Natural killer cell treated with Interleukin-12 subunit alpha and Interleukin-12 subunit beta and Interleukin-15 and Interleukin-18, amount 100 ng/mL, for 72 hours (primary cell): Measurements from ENCODE around the gene CREB3. TPM values are rescaled to one million over a fixed set of nuclear protein-coding genes. Genes with fewer than 3 reads are reported as not detected.

Experiments used
- ATAC-seq, 2 donors: fragments of 150-1000 bp; cut with Tn5 transposase in 1 of 2; sonication (Bioruptor Pico), chemical (Tn5 transposase) in 1 of 2; 2 replicates each; pipeline ENCODE4 v1.10.0; 2021
- DNase-seq: peaks from one replicate; pipeline ENCODE4 v3.0.0; 2022; ENCODE audit warnings: low spot score
- H3K27ac Mint-ChIP-seq, 2 donors: 1 replicate in 1 of 2; 2 replicates in 1 of 2; pipeline ENCODE4 v1.8.0; 2022; ENCODE audit warnings: mixed read lengths in 2 of 2, mild to moderate bottlenecking in 1 of 2, moderate library complexity in 1 of 2
- H3K27me3 Mint-ChIP-seq, 2 donors: 1 replicate in 1 of 2; 2 replicates in 1 of 2; pipeline ENCODE4 v1.8.0; 2022; ENCODE audit warnings: mixed read lengths in 2 of 2
- H3K36me3 Mint-ChIP-seq: one replicate; pipeline ENCODE4 v1.8.0; 2022; ENCODE audit warnings: mixed read lengths
- H3K4me1 Mint-ChIP-seq, 2 donors: 1 replicate in 1 of 2; 2 replicates in 1 of 2; pipeline ENCODE4 v1.8.0; 2022; ENCODE audit warnings: low read depth in 2 of 2, mixed read lengths in 2 of 2, mild to moderate bottlenecking in 1 of 2
- H3K4me3 Mint-ChIP-seq: one replicate; pipeline ENCODE4 v1.8.0; 2022; ENCODE audit warnings: mixed read lengths
- H3K9me3 Mint-ChIP-seq: 2 replicates; pipeline ENCODE4 v1.8.0; 2022; ENCODE audit warnings: mixed read lengths
- total RNA-seq, 2 donors: library from RNA; stranded (reverse); gene quantifications; one replicate each; pipeline ENCODE4 v1.2.3, GENCODE V29; 2022

CREB3 gene
- total RNA-seq, 2 donors from 2014 or later: 29.4 to 35.7 TPM

DNA sequence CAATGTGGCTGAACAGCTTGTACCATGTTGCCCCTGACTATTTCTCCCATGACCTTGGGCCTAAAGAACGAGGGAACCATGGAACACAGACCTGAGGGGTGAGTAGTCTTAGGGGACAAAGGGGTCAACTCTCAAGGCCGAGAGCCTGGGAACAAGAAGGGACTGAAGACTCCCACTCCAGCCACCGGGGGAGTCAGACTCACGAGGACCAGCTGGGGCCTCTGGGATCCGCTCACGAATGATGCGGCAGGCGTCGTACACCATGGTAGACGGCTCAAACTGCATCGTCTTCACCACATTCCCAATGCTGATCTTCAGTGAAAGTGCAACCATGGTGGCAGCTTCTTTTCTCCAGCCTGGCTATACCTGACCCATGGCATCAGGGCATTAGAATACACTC, 7.1 kb upstream of the CREB3 start:
- ATAC-seq: no peak
- no peak overlapping the region for H3K27ac Mint-ChIP-seq
- peak; percentile 34 for DNase-seq
- H3K4me3 Mint-ChIP-seq: no peak overlapping the region
- peaks cover 17 to 19% of the 10 kb centered on the region in 2 donors for H3K4me1 Mint-ChIP-seq
- H3K27me3 Mint-ChIP-seq: no peaks in the 10 kb centered on the region
- peaks cover 32% of the 10 kb centered on the region for H3K36me3 Mint-ChIP-seq
- H3K9me3 Mint-ChIP-seq: no peaks in the 10 kb centered on the region

DNA sequence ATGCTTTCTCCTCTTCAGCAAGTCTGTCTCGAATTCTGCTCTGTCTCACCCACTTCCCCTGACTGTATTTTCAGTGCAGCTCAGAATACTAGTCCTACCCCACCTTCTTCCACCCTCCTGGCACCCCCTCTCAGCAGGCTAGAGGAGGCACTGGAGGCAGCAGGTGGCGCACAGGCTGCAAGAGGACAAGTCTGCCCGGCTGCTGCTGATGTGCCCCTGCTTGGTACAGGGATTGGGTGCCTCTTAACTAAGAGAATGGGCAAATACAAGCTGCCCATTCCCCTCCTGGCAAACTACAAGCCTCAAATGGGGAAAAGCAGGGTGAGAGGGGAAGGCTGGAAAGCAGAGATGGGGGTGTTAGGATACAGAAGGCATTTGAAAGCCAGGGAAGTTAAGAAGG, 5.5 kb upstream of the CREB3 start:
- no peaks in the 10 kb centered on the region for H3K9me3 Mint-ChIP-seq
- H3K36me3 Mint-ChIP-seq: peaks cover 30% of the 10 kb centered on the region
- no peak for DNase-seq
- no peak for ATAC-seq
- H3K27me3 Mint-ChIP-seq: no peaks in the 10 kb centered on the region
- peaks cover 11 to 20% of the 10 kb centered on the region in 2 donors for H3K4me1 Mint-ChIP-seq
- no peak overlapping the region for H3K27ac Mint-ChIP-seq
- no peak overlapping the region for H3K4me3 Mint-ChIP-seq

DNA sequence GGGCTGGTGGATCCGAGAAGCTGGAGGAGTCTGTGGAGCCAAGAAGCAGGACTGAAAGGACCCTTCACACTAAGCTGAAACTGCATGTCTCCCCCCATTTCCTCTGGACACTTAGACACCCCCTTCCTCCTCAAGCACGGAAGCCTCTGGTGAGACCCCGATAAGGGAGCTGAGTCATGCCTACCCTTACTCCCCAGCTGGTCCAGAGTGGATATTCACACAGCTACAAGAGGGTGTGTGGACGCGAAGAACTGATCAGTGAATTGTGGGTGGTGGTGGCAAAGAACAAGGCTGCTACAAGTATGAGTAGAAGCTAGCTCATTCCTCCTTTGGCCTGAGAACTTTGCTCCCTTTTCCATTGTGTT, 4.8 kb upstream of the CREB3 start:
- DNase-seq (no peak), ATAC-seq (no peak)
- Mint-ChIP-seq H3K27me3 (no peaks in the 10 kb centered on the region), H3K27ac (no peak overlapping the region), H3K4me3 (no peak overlapping the region), H3K36me3 (peaks cover 23% of the 10 kb centered on the region), H3K4me1 (peaks cover 7 to 15% of the 10 kb centered on the region in 2 donors), H3K9me3 (no peaks in the 10 kb centered on the region)

DNA sequence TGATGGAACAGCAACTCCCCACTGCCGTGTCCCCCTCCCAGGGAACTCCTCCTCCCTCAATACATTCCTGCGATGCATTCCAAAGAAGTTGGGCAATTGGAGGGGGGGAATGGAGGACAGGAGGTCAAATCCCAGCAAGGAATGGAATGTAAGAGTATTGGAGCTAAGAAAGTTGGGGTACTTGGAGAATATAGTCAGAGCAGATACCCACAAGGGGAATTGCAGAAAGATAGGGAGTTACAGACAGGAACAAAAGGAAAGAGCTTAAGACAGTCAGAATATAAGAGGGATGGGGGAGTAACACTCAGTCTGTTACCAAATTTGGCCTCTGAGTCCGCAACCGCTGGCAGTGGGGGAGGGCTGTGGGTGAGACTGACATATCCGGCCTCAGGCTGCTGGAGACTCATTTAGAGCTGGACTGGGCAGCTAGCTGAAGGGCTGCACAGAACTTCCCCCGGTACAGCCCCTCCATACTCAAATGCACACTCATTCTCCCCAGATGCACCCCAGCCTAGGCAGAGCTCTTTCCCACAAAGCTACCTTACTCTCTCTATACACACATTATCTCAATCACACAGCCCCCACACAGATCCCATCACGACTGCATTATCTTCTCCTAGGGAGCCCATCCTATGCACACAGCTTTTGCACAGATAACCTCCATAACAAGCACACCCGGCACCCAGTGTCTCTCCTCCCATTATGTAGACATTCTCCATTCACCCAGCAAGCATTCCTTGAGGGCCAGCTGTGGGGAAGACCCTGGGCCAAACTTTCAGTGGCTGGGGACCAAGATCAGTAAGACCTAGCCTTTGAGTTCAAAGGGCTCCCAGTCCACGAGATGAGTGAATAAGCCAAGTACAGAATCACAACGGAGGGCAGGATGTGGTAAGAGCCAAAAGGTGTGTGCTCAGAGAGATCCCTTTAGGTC, 4.2 kb upstream of the CREB3 start:
- no peak overlapping the region for H3K27ac Mint-ChIP-seq
- H3K4me3 Mint-ChIP-seq: no peak overlapping the region
- H3K9me3 Mint-ChIP-seq: no peaks in the 10 kb centered on the region
- H3K27me3 Mint-ChIP-seq: no peaks in the 10 kb centered on the region
- peak; percentile 91 for DNase-seq
- peaks cover 13 to 20% of the 10 kb centered on the region in 2 donors for H3K4me1 Mint-ChIP-seq
- peaks cover 21% of the 10 kb centered on the region for H3K36me3 Mint-ChIP-seq
- peak; percentile 53 to 60 for ATAC-seq

DNA sequence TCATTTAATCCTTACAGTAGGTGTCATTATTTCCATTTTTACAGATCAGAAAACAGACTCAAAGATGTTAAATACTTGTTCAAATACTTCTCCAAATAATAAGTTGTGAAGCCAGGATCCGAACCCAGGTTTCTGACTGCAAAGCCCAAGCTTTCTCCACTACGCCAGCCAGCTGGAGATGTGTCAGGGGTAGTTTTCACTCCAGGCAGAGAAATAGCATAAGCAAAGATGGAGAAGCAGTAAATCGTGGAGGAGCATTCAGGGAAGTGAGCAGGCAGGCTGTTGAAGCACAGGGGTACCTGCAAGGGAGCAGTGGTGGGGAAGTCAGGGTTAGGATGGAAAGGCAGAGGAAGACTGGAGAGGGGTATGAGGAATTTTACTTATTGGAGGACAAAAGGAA, 3.4 kb upstream of the CREB3 start:
- Mint-ChIP-seq H3K4me3 (no peak overlapping the region), H3K9me3 (no peaks in the 10 kb centered on the region), H3K36me3 (peaks cover 16% of the 10 kb centered on the region), H3K4me1 (peaks cover 19 to 20% of the 10 kb centered on the region in 2 donors), H3K27ac (no peak overlapping the region), H3K27me3 (no peaks in the 10 kb centered on the region)
- DNase-seq (peak; percentile 39), ATAC-seq (no peak)

DNA sequence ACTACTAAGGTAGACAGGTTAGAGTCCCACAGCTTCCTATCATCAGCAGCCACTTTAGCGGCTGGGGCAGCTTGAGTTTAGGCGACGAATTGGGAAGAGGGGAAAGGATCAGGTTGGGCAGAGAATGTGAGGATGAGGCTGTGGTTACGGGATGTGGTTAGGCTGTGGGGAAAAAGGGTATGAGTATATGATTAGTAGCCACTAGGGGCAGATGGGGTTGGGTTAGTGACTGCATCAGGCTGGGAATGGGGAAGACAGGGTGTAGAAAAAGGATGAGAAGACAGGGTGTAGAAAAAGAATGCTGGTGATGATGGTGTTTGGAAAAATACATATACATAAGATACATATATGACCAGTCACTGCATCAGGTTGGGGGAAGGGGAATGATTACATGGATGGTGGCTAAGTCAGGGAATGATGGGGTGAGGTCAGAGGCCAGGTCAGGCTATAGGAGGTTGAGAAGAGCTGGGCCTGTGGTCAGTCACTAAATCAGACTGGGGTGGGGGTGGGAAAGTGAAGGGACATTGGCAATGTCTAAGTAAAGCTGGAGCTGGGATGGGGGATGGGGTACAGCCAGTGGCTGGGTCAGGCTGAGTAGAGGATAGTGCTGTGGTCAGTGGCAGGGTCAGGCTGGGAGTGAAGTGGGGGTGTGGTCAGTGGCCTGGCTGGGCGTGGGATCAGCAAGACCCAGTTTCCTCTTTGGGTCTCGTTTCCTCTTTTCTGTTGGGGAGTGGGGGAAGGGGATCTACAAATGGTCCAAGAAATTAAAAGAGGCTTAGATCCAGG, 2.6 kb upstream of the CREB3 start:
- Mint-ChIP-seq H3K27me3 (no peaks in the 10 kb centered on the region), H3K9me3 (no peaks in the 10 kb centered on the region), H3K4me3 (no peak overlapping the region), H3K4me1 (peaks cover 15 to 16% of the 10 kb centered on the region in 2 donors), H3K27ac (no peak overlapping the region), H3K36me3 (peaks cover 9% of the 10 kb centered on the region)
- DNase-seq (peak; percentile 63), ATAC-seq (no peak)

DNA sequence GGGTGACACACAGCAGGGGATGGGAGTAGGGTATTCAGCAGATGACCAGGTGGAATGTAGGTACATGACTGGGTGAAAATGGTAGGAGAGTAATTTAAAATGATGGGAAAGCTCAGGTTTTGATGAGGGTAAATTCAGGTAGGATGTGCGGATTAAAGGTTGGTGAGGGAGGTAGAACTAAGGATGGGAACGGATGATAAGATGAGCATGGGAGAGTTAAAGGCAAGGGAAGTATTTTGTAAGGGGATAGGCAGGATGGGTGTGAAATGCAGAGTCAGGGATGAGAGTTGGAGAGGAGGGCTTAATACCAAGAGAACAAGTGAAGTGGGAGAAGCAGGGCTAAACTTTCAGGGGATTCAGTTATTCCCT, 2.0 kb upstream of the CREB3 start:
- no peak overlapping the region for H3K27ac Mint-ChIP-seq
- H3K27me3 Mint-ChIP-seq: no peaks in the 10 kb centered on the region
- no peak overlapping the region for H3K4me3 Mint-ChIP-seq
- ATAC-seq (no peak), DNase-seq (no peak)
- H3K36me3 Mint-ChIP-seq: peaks cover 13% of the 10 kb centered on the region
- H3K9me3 Mint-ChIP-seq: no peaks in the 10 kb centered on the region
- peaks cover 15 to 18% of the 10 kb centered on the region in 2 donors for H3K4me1 Mint-ChIP-seq

DNA sequence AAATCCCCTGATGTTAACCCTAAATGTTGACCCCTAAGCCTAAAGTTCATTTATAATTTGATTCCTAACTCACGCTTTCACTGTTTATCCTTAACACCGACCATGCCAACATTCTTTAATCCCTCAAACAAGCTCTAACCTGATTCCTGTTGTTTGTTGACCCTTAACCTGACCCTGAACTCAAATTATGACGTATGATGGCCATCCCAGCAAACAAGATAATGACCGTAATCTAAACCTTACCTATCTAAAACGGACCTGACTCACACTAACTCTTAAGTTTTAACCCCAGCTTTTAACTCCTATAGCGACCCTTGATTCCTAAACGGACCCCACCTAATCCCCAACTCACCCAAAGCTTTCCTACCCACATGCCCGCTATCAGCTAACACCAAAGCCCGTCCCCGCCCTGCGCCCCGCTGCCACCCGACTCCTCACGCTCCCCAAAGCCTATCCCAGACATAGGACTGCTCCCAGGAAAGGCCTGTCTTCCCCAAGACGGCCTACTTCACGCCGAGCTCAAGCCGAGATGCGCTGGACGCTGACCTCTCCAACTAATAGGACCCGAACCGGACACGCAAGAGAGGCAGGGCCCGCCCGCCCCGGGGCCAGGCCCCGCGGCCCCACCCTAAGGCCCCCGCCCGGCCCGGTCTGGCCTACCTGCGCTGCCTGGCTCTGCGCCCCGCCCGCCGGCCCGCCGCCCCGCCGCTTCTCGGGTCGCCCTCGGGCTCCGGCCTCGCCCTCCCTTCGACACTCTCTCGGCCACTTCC, 866 bp upstream of the CREB3 start:
- DNase-seq (no peak), ATAC-seq (no peak)
- Mint-ChIP-seq H3K9me3 (no peaks in the 10 kb centered on the region), H3K27me3 (no peaks in the 10 kb centered on the region), H3K36me3 (peaks cover 17% of the 10 kb centered on the region), H3K4me3 (no peak overlapping the region), H3K4me1 (peaks cover 17 to 22% of the 10 kb centered on the region in 2 donors), H3K27ac (no peak overlapping the region)

DNA sequence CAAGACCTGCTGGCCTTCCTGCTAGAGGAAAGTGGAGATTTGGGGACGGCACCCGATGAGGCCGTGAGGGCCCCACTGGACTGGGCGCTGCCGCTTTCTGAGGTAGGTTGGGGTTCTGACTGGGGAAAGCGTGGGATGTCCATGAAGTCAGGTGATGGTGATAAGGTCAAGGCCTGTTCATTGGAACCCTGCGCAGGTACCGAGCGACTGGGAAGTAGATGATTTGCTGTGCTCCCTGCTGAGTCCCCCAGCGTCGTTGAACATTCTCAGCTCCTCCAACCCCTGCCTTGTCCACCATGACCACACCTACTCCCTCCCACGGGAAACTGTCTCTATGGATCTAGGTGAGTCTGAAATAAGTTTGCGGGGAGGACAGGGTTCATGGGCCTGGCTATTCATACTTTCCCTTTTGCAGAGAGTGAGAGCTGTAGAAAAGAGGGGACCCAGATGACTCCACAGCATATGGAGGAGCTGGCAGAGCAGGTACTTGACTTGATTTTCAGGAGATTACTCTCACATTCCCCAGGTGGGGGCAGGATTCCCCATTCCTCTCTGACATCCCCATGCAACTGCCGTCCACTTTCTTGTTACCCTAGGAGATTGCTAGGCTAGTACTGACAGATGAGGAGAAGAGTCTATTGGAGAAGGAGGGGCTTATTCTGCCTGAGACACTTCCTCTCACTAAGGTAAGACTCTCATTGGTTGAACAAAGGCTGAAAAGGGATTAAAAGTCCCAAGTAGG, 505 bp downstream of the CREB3 start:
- H3K4me3 Mint-ChIP-seq: no peak overlapping the region
- H3K36me3 Mint-ChIP-seq: peaks cover 17% of the 10 kb centered on the region
- DNase-seq (no peak), ATAC-seq (no peak)
- no peaks in the 10 kb centered on the region for H3K9me3 Mint-ChIP-seq
- no peaks in the 10 kb centered on the region for H3K27me3 Mint-ChIP-seq
- H3K27ac Mint-ChIP-seq: no peak overlapping the region
- peaks cover 17 to 22% of the 10 kb centered on the region in 2 donors for H3K4me1 Mint-ChIP-seq

DNA sequence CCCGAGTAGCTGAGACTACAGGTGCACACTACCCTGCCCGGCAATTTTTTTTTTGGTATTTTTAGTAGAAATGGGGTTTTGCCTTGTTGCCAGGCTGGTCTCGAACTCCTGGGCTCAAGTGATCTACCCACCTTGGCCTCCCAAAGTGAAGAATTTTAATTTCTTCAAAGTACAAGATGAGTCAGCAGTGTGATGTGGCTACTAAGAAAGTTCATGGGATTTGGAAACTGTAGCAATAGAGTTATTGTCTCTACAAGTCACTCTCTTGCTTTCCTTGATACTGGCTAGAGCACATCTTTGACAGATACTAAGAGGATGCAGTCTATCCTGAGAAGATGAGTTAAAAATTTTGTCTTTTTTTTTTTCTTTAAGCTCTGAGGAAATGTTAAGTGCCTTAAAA, 1.6 kb downstream of the CREB3 start:
- DNase-seq (no peak), ATAC-seq (no peak)
- Mint-ChIP-seq H3K4me1 (peaks cover 17 to 22% of the 10 kb centered on the region in 2 donors), H3K9me3 (no peaks in the 10 kb centered on the region), H3K36me3 (peaks cover 24% of the 10 kb centered on the region), H3K27me3 (no peaks in the 10 kb centered on the region), H3K4me3 (no peak overlapping the region), H3K27ac (peak overlapping the region in 1 of 2 donors; percentile 28)

DNA sequence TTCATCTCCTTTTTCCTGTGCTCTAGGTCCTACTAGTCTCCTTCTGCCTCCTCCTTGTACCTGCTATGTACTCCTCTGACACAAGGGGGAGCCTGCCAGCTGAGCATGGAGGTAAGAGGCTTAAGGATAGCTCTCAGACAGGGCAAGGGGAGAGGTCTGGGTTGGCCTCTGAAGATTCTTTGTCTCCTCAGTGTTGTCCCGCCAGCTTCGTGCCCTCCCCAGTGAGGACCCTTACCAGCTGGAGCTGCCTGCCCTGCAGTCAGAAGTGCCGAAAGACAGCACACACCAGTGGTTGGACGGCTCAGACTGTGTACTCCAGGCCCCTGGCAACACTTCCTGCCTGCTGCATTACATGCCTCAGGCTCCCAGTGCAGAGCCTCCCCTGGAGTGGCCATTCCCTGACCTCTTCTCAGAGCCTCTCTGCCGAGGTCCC, 3.8 kb downstream of the CREB3 start:
- Mint-ChIP-seq H3K27me3 (no peaks in the 10 kb centered on the region), H3K4me3 (no peak overlapping the region), H3K4me1 (peaks cover 18 to 22% of the 10 kb centered on the region in 2 donors), H3K9me3 (no peaks in the 10 kb centered on the region), H3K36me3 (peaks cover 22% of the 10 kb centered on the region), H3K27ac (no peak overlapping the region)
- DNase-seq (no peak), ATAC-seq (no peak)

DNA sequence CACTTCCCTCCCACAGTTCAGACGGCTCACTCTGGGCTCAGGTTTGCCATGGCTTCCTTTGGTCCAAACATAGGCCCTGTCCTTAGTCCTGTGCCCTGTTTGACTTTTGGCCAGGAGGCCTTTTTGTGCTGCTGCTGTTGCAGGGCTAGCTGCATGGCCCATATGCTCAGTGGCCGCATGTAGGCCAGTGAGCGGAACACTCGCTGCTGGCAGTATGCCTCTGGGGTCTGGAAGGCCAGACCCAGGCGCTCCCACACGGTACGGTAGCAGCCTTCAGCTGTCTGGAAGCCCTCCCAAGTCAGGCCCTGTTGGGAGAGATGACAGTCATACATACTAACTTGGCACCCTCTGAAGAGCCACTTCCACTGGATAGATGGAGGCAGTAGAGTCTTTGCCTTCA, 4.7 kb downstream of the CREB3 start:
- ATAC-seq: no peak
- peaks cover 22 to 28% of the 10 kb centered on the region in 2 donors for H3K4me1 Mint-ChIP-seq
- H3K36me3 Mint-ChIP-seq: peaks cover 18% of the 10 kb centered on the region
- DNase-seq: no peak
- no peaks in the 10 kb centered on the region for H3K27me3 Mint-ChIP-seq
- no peak overlapping the region for H3K4me3 Mint-ChIP-seq
- H3K27ac Mint-ChIP-seq: no peak overlapping the region
- no peaks in the 10 kb centered on the region for H3K9me3 Mint-ChIP-seq

DNA sequence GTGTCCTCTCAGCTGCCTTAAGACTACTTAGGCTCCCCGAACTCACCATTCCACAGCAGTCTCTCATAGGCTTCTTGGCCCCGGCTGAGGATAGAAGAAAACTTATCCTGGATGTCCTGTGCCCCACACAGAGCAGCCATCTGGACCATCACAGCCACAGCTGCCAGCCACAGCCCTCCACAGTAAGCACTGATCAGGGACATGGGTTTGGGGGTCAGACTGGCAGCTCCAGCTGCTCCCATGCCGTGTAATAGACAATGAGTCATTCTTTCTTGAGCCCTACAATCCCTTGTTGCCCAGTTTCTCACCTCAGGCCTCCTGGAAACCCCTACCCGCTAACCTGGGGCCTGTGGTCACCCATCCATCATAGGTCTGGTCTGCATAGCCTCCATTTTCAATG, 5.7 kb downstream of the CREB3 start:
- no peak for ATAC-seq
- H3K9me3 Mint-ChIP-seq: no peaks in the 10 kb centered on the region
- no peaks in the 10 kb centered on the region for H3K27me3 Mint-ChIP-seq
- no peak overlapping the region for H3K27ac Mint-ChIP-seq
- DNase-seq: no peak
- no peak overlapping the region for H3K4me3 Mint-ChIP-seq
- H3K36me3 Mint-ChIP-seq: peaks cover 18% of the 10 kb centered on the region
- H3K4me1 Mint-ChIP-seq: peaks cover 23 to 29% of the 10 kb centered on the region in 2 donors
